Fibroblast of skin of scalp (primary cell): ENCODE results near the gene ZNF524.
A peak's percentile ranks its signal among the peaks of the same experiment; 100 is the strongest.
"Not testable (repeated sequence)": the region's sequence is repeated elsewhere in the genome, so short reads cannot be mapped to it uniquely, and the experiment has no call there.

Experiments used
- DNase-seq: peaks from one replicate; pipeline ENCODE4 v3.0.0-alpha.2; 2013

Gene ZNF524

GRCh38 chr19:55581823-55582223, 18.3 kb upstream of the ZNF524 start:
- no peak for DNase-seq

GRCh38 chr19:55582284-55582683, 17.8 kb upstream of the ZNF524 start:
- not testable (repeated sequence) for DNase-seq

- not testable (repeated sequence) for DNase-seq
These were observed 16.2 kb upstream of the ZNF524 start for GRCh38 chr19:55583897-55584296.

- no peak for DNase-seq
These were observed 15.2 kb upstream of the ZNF524 start for GRCh38 chr19:55584871-55585270.

GRCh38 chr19:55585658-55586339, 14.3 kb upstream of the ZNF524 start:
- DNase-seq, result peak; percentile 79

GRCh38 chr19:55586976-55587668, 13.0 kb upstream of the ZNF524 start:
- DNase-seq, result peak; percentile 89

- DNase-seq, result no peak
These were observed 11.3 kb upstream of the ZNF524 start for GRCh38 chr19:55588738-55589137.

GRCh38 chr19:55590109-55590508, 10.0 kb upstream of the ZNF524 start:
- DNase-seq, result no peak

GRCh38 chr19:55590617-55591016, 9.5 kb upstream of the ZNF524 start:
- DNase-seq, result no peak

GRCh38 chr19:55591555-55591954, 8.5 kb upstream of the ZNF524 start:
- DNase-seq, result no peak

- no peak for DNase-seq
These were observed 7.5 kb upstream of the ZNF524 start for GRCh38 chr19:55592391-55593090.

- DNase-seq, result no peak
These were observed 6.9 kb upstream of the ZNF524 start for GRCh38 chr19:55593096-55593772.

GRCh38 chr19:55594996-55595545, 5.0 kb upstream of the ZNF524 start:
- no peak for DNase-seq

GRCh38 chr19:55596304-55596703, 3.8 kb upstream of the ZNF524 start:
- DNase-seq, result no peak

GRCh38 chr19:55597501-55597921, 2.6 kb upstream of the ZNF524 start:
- DNase-seq, result no peak

GRCh38 chr19:55598034-55598433, 2.1 kb upstream of the ZNF524 start:
- DNase-seq, result no peak

- DNase-seq, result peak; percentile 97
These were observed 1.2 kb upstream of the ZNF524 start for GRCh38 chr19:55598719-55599467.

GRCh38 chr19:55599468-55599841, 633 bp upstream of the ZNF524 start, which contains the start of gene FIZ1:
Gene FIZ1, minus strand, starts transcription at chr19:55599517. Its CDS starts 1,652 bp downstream, at chr19:55597865.
- DNase-seq, result peak; percentile 100

- DNase-seq, result no peak
These were observed 557 bp downstream of the ZNF524 start for GRCh38 chr19:55600662-55601028.

- DNase-seq, result no peak
These were observed 996 bp downstream of the ZNF524 start for GRCh38 chr19:55601084-55601483.

- DNase-seq, result no peak
These were observed 2.3 kb downstream of the ZNF524 start for GRCh38 chr19:55602104-55603001.
